OCI-LY3 (cell line): ENCODE measurements around the gene BID.

Source experiments
- H2AFZ ChIP-seq: fragments of 200-600, 300-600 bp; shearing (Covaris generic); 2 replicates; pipeline ENCODE4 v1.6.0; 2014; ENCODE audit warnings: antibody characterized with exemption, low read depth, low read length
- H3K27ac ChIP-seq: fragments of 200-600, 300-600 bp; sonication (generic); 2 replicates; pipeline ENCODE4 v1.5.1; 2014; ENCODE audit warnings: mild to moderate bottlenecking, low read length, moderate library complexity, mixed read lengths
- H3K27me3 ChIP-seq: fragments of 200-600, 300-600 bp; sonication (generic); 2 replicates; pipeline ENCODE4 v1.6.1; 2014; ENCODE audit warnings: low read depth, low read length, mixed read lengths
- H3K36me3 ChIP-seq: fragments of 200-600, 300-600 bp; sonication (generic); replicated peaks from 2 replicates; pipeline ENCODE3; 2014; ENCODE audit warnings: low read depth, low read length, mixed read lengths
- H3K4me1 ChIP-seq: fragments of 300-600, 200-600 bp; sonication (generic); 2 replicates; pipeline ENCODE4 v1.6.1; 2014; ENCODE audit warnings: low read length, mixed read lengths
- H3K4me2 ChIP-seq: fragments of 200-600, 300-600 bp; sonication (generic); 2 replicates; pipeline ENCODE4 v1.6.1; 2014; ENCODE audit warnings: low read length, mixed read lengths
- H3K4me3 ChIP-seq: fragments of 300-600, 200-600 bp; sonication (generic); 2 replicates; pipeline ENCODE4 v1.5.1; 2014; ENCODE audit warnings: antibody characterized with exemption, mild to moderate bottlenecking, low read length, moderate library complexity
- H3K79me2 ChIP-seq: fragments of 300-600, 200-600 bp; shearing (Covaris generic); 2 replicates; pipeline ENCODE4 v1.6.1; 2014; ENCODE audit warnings: mild to moderate bottlenecking, low read length, mixed read lengths
- H3K9ac ChIP-seq: fragments of 300-600, 200-600 bp; shearing (Covaris generic); 2 replicates; pipeline ENCODE4 v1.6.0; 2014; ENCODE audit warnings: mild to moderate bottlenecking, low read length, moderate library complexity
- H3K9me3 ChIP-seq: fragments of 200-600, 300-600 bp; shearing (Covaris generic); 2 replicates; pipeline ENCODE4 v1.6.1; 2014; ENCODE audit warnings: low read length, mixed read lengths; ENCODE audit not compliant: insufficient read depth
- H4K20me1 ChIP-seq: fragments of 200-600, 300-600 bp; sonication (generic); 2 replicates; pipeline ENCODE4 v1.6.1; 2016; ENCODE audit warnings: low read length, mixed read lengths; ENCODE audit not compliant: insufficient read depth
- CTCF ChIP-seq: fragments of 200-600, 300-600 bp; sonication (generic); IDR thresholded peaks from 2 replicates; pipeline ENCODE4 v1.5.1; 2014; ENCODE audit warnings: antibody characterized with exemption, low read length, low read depth
- EZH2phosphoT487 ChIP-seq: fragments of 200-600 bp; shearing (Covaris generic); IDR thresholded peaks from 2 replicates; pipeline ENCODE4 v1.6.1; 2018; ENCODE audit warnings: antibody characterized with exemption, mixed run types, low read depth

The BID gene

GRCh38 chr22:17785185-17786184 is 11.2 kb upstream of the BID start:
- Histone ChIP-seq H3K27me3 (no peaks in the 10 kb centered on the region), H3K4me3 (no peak overlapping the region), H2AFZ (no peak overlapping the region), H3K27ac (no peak overlapping the region), H3K79me2 (peaks cover 21% of the 10 kb centered on the region), H3K4me2 (no peak overlapping the region), H4K20me1 (no peaks in the 10 kb centered on the region), H3K9ac (no peak overlapping the region), H3K4me1 (peaks cover 31% of the 10 kb centered on the region), H3K9me3 (no peaks in the 10 kb centered on the region), H3K36me3 (peaks cover 30% of the 10 kb centered on the region)
- peak; percentile 81 for TF ChIP-seq CTCF
- no peak for TF ChIP-seq EZH2phosphoT487

GRCh38 chr22:17784776-17785175 is 10.5 kb upstream of the BID start:
- Histone ChIP-seq H3K9ac (no peak overlapping the region), H4K20me1 (no peaks in the 10 kb centered on the region), H3K9me3 (no peaks in the 10 kb centered on the region), H3K27me3 (no peaks in the 10 kb centered on the region), H3K4me2 (no peak overlapping the region), H3K27ac (no peak overlapping the region), H3K4me1 (peaks cover 38% of the 10 kb centered on the region), H3K4me3 (no peak overlapping the region), H3K36me3 (peaks cover 27% of the 10 kb centered on the region), H2AFZ (no peak overlapping the region), H3K79me2 (peaks cover 28% of the 10 kb centered on the region)
- TF ChIP-seq CTCF (no peak), EZH2phosphoT487 (no peak)

GRCh38 chr22:17783773-17784480 is 9.7 kb upstream of the BID start:
- Histone ChIP-seq H3K79me2 (peaks cover 36% of the 10 kb centered on the region), H2AFZ (no peak overlapping the region), H3K36me3 (peaks cover 26% of the 10 kb centered on the region), H3K4me3 (no peak overlapping the region), H4K20me1 (no peaks in the 10 kb centered on the region), H3K27me3 (no peaks in the 10 kb centered on the region), H3K4me1 (peaks cover 47% of the 10 kb centered on the region), H3K9ac (no peak overlapping the region), H3K4me2 (no peak overlapping the region), H3K9me3 (no peaks in the 10 kb centered on the region), H3K27ac (no peak overlapping the region)
- TF ChIP-seq EZH2phosphoT487 = no peak
- no peak for TF ChIP-seq CTCF

GRCh38 chr22:17783312-17783711 is 9.0 kb upstream of the BID start:
- TF ChIP-seq CTCF = no peak
- no peak for TF ChIP-seq EZH2phosphoT487
- no peak overlapping the region for H3K27ac ChIP-seq
- no peak overlapping the region for H3K4me2 ChIP-seq

More at GRCh38 chr22:17783312-17783711, 9.0 kb upstream of the BID start:
- no peak overlapping the region for H2AFZ ChIP-seq
- no peaks in the 10 kb centered on the region for H3K9me3 ChIP-seq
- peaks cover 27% of the 10 kb centered on the region for H3K36me3 ChIP-seq
- H3K4me1 ChIP-seq = peaks cover 53% of the 10 kb centered on the region
- peaks cover 42% of the 10 kb centered on the region for H3K79me2 ChIP-seq
- H3K4me3 ChIP-seq = no peak overlapping the region
- no peak overlapping the region for H3K9ac ChIP-seq
- no peaks in the 10 kb centered on the region for H3K27me3 ChIP-seq
- H4K20me1 ChIP-seq = no peaks in the 10 kb centered on the region
